Activated CD4-positive, alpha-beta T cell treated with anti-CD3 and anti-CD28 coated beads, Interleukin-2, amount 10 ng/mL, durations not matched to agents 7 days and 5 days (primary cell): ENCODE data around the gene HBA2. TPM values are rescaled to one million over a fixed set of nuclear protein-coding genes. Genes with fewer than 3 reads are reported as not detected.

Source experiments
- CTCF ChIA-PET: fragments of 350-600 bp; sonication (Branson Sonifier 250); formaldehyde crosslinking; loops from one replicate; lab custom pipeline; 2021; ENCODE audit warnings: antibody characterized with exemption; lab: Charles Lee
- POLR2A ChIA-PET: fragments of 350-600 bp; sonication (Branson Sonifier 250); formaldehyde crosslinking; loops from one replicate; lab custom pipeline; 2021; ENCODE audit warnings: antibody characterized with exemption; lab: Charles Lee
- DNase-seq: peaks from one replicate; pipeline ENCODE4 v3.0.0-alpha.2; 2020
- H3K27ac Mint-ChIP-seq: one replicate; pipeline ENCODE4 v1.8.0; 2021; ENCODE audit warnings: mild to moderate bottlenecking, moderate library complexity, mixed read lengths
- H3K27me3 Mint-ChIP-seq: one replicate; pipeline ENCODE4 v1.8.0; 2021; ENCODE audit warnings: mixed read lengths
- H3K36me3 Mint-ChIP-seq: one replicate; pipeline ENCODE4 v1.8.0; 2021; ENCODE audit warnings: low read depth, mixed read lengths
- H3K4me1 Mint-ChIP-seq: one replicate; pipeline ENCODE4 v1.8.0; 2021; ENCODE audit warnings: mixed read lengths
- H3K4me3 Mint-ChIP-seq: one replicate; pipeline ENCODE4 v1.8.0; 2021; ENCODE audit warnings: mild to moderate bottlenecking, moderate library complexity, mixed read lengths
- H3K9me3 Mint-ChIP-seq: one replicate; pipeline ENCODE4 v1.8.0; 2021; ENCODE audit warnings: mixed read lengths
- total RNA-seq, 2 experiments: library from RNA; stranded (reverse); gene quantifications; one replicate each; pipeline ENCODE4 v1.2.3, GENCODE V29; 2021

HBA2 gene
- total RNA-seq, 2 experiments from 2014 or later, result 0.40 TPM; not detected in 1

- Mint-ChIP-seq H3K27me3 (peaks cover 31% of the 10 kb centered on the region), H3K9me3 (no peaks in the 10 kb centered on the region), H3K27ac (no peak within 1 kb of the TSS), H3K4me3 (no peak within 1 kb of the TSS), H3K36me3 (peaks cover 1% of the 10 kb centered on the region), H3K4me1 (peaks cover 10% of the 10 kb centered on the region)
- DNase-seq, result no peak
- ChIA-PET POLR2A (no interaction called here), CTCF (interaction anchor here (1.0 to 2.4 kb wide), 2 partner anchors 9 to 12 kb away, joined by 3 to 7 read pairs; no protein-coding TSS in a partner anchor)
Measured at GRCh38 chr16:180101-180675, 7.5 kb downstream of the HBA2 start, which contains the start of gene HBQ1. TSS of gene HBQ1 (plus strand) at chr16:180459. CDS start at chr16:180487, 28 bp downstream.

GRCh38 chr16:180681-181564 is 8.2 kb downstream of the HBA2 start:
- H3K9me3 Mint-ChIP-seq, result no peaks in the 10 kb centered on the region
- POLR2A ChIA-PET, result no interaction called here
- peaks cover 2% of the 10 kb centered on the region for H3K36me3 Mint-ChIP-seq

GRCh38 chr16:181565-182021 is 8.9 kb downstream of the HBA2 start:
- Mint-ChIP-seq H3K36me3 (peaks cover 2% of the 10 kb centered on the region), H3K4me1 (peaks cover 5% of the 10 kb centered on the region), H3K27me3 (peaks cover 26% of the 10 kb centered on the region), H3K4me3 (no peak overlapping the region), H3K27ac (no peak overlapping the region), H3K9me3 (no peaks in the 10 kb centered on the region)
- CTCF ChIA-PET, result interaction anchor here (0.7 to 1.9 kb wide), 6 partner anchors 10 to 116 kb away, joined by 3 to 9 read pairs (median 5); partner anchors contain the start of gene RHBDF1
- DNase-seq, result no peak
- POLR2A ChIA-PET, result no interaction called here

More at GRCh38 chr16:180681-181564, 8.2 kb downstream of the HBA2 start:
- peak; percentile 86 for DNase-seq
- peaks cover 26% of the 10 kb centered on the region for H3K27me3 Mint-ChIP-seq
- no peak overlapping the region for H3K27ac Mint-ChIP-seq
- CTCF ChIA-PET, result interaction anchor here (0.7 to 2.4 kb wide), 8 partner anchors 10 to 116 kb away, joined by 3 to 9 read pairs (median 5); partner anchors contain the start of gene RHBDF1
- H3K4me1 Mint-ChIP-seq, result peaks cover 5% of the 10 kb centered on the region
- H3K4me3 Mint-ChIP-seq, result no peak overlapping the region

GRCh38 chr16:183005-183404 is 10.3 kb downstream of the HBA2 start:
- H3K36me3 Mint-ChIP-seq, result peaks cover 2% of the 10 kb centered on the region
- DNase-seq, result no peak
- H3K27ac Mint-ChIP-seq, result no peak overlapping the region
- H3K4me3 Mint-ChIP-seq, result no peak overlapping the region
- peaks cover 17% of the 10 kb centered on the region for H3K27me3 Mint-ChIP-seq
- POLR2A ChIA-PET, result no interaction called here
- H3K4me1 Mint-ChIP-seq, result peaks cover 5% of the 10 kb centered on the region
- CTCF ChIA-PET, result interaction anchor here (0.6 to 1.9 kb wide), 2 partner anchors 76 to 86 kb away, joined by 3 to 7 read pairs; no protein-coding TSS in a partner anchor
- H3K9me3 Mint-ChIP-seq, result no peaks in the 10 kb centered on the region

GRCh38 chr16:185213-185612 is 12.5 kb downstream of the HBA2 start:
- POLR2A ChIA-PET, result no interaction called here
- CTCF ChIA-PET, result no interaction called here
- Mint-ChIP-seq H3K4me3 (no peak overlapping the region), H3K9me3 (no peaks in the 10 kb centered on the region), H3K4me1 (peaks cover 9% of the 10 kb centered on the region), H3K36me3 (peaks cover 17% of the 10 kb centered on the region), H3K27me3 (no peaks in the 10 kb centered on the region), H3K27ac (no peak overlapping the region)
- no peak for DNase-seq

- peak overlapping the region; percentile 36 for H3K27ac Mint-ChIP-seq
- no peaks in the 10 kb centered on the region for H3K9me3 Mint-ChIP-seq
- ChIA-PET POLR2A (no interaction called here), CTCF (no interaction called here)
- no peak for DNase-seq
- H3K4me1 Mint-ChIP-seq, result peaks cover 9% of the 10 kb centered on the region
- peaks cover 19% of the 10 kb centered on the region for H3K36me3 Mint-ChIP-seq
- H3K4me3 Mint-ChIP-seq, result no peak overlapping the region
- H3K27me3 Mint-ChIP-seq, result no peaks in the 10 kb centered on the region
Measured at GRCh38 chr16:185691-186090, 13.0 kb downstream of the HBA2 start.

- Mint-ChIP-seq H3K27me3 (no peaks in the 10 kb centered on the region), H3K27ac (no peak overlapping the region), H3K4me3 (no peak overlapping the region), H3K9me3 (no peaks in the 10 kb centered on the region), H3K4me1 (peaks cover 5% of the 10 kb centered on the region), H3K36me3 (peaks cover 27% of the 10 kb centered on the region)
- ChIA-PET POLR2A (no interaction called here), CTCF (no interaction called here)
- DNase-seq, result no peak
Measured at GRCh38 chr16:187330-187729, 14.7 kb downstream of the HBA2 start.

GRCh38 chr16:188674-189073 is 16.0 kb downstream of the HBA2 start:
- Mint-ChIP-seq H3K9me3 (no peaks in the 10 kb centered on the region), H3K36me3 (peaks cover 30% of the 10 kb centered on the region), H3K4me3 (no peak overlapping the region), H3K27ac (no peak overlapping the region), H3K27me3 (no peaks in the 10 kb centered on the region), H3K4me1 (peaks cover 5% of the 10 kb centered on the region)
- ChIA-PET POLR2A (no interaction called here), CTCF (interaction anchor here (0.7 to 1.1 kb wide), 2 partner anchors 24 to 1409 kb away, joined by 3 read pairs; no protein-coding TSS in a partner anchor)
- peak; percentile 57 for DNase-seq

- no peak for DNase-seq
- CTCF ChIA-PET, result interaction anchor here (1.1 kb wide), 1 partner anchor 23 kb away, joined by 3 read pairs; no protein-coding TSS in a partner anchor
- H3K4me3 Mint-ChIP-seq, result no peak overlapping the region
- POLR2A ChIA-PET, result no interaction called here
- peaks cover 30% of the 10 kb centered on the region for H3K36me3 Mint-ChIP-seq
- no peaks in the 10 kb centered on the region for H3K9me3 Mint-ChIP-seq
- H3K27me3 Mint-ChIP-seq, result no peaks in the 10 kb centered on the region
- no peak overlapping the region for H3K27ac Mint-ChIP-seq
- H3K4me1 Mint-ChIP-seq, result peaks cover 5% of the 10 kb centered on the region
Measured at GRCh38 chr16:189604-190186, 17.0 kb downstream of the HBA2 start.

GRCh38 chr16:191831-192230 is 19.2 kb downstream of the HBA2 start:
- ChIA-PET POLR2A (no interaction called here), CTCF (no interaction called here)
- H3K4me3 Mint-ChIP-seq, result no peak overlapping the region
- H3K4me1 Mint-ChIP-seq, result peaks cover 5% of the 10 kb centered on the region
- no peak overlapping the region for H3K27ac Mint-ChIP-seq
- peaks cover 32% of the 10 kb centered on the region for H3K36me3 Mint-ChIP-seq
- H3K9me3 Mint-ChIP-seq, result no peaks in the 10 kb centered on the region
- no peaks in the 10 kb centered on the region for H3K27me3 Mint-ChIP-seq
- no peak for DNase-seq

- Mint-ChIP-seq H3K27ac (no peak overlapping the region), H3K4me3 (no peak overlapping the region), H3K36me3 (peaks cover 36% of the 10 kb centered on the region), H3K27me3 (no peaks in the 10 kb centered on the region), H3K9me3 (no peaks in the 10 kb centered on the region), H3K4me1 (peaks cover 5% of the 10 kb centered on the region)
- no peak for DNase-seq
- POLR2A ChIA-PET, result no interaction called here
- CTCF ChIA-PET, result interaction anchor here (0.6 to 1.3 kb wide), 2 partner anchors 96 to 127 kb away, joined by 3 to 4 read pairs; no protein-coding TSS in a partner anchor
Measured at GRCh38 chr16:192686-193085, 20.0 kb downstream of the HBA2 start.

GRCh38 chr16:193441-193840 is 20.8 kb downstream of the HBA2 start:
- no peak overlapping the region for H3K27ac Mint-ChIP-seq
- DNase-seq, result no peak
- H3K4me3 Mint-ChIP-seq, result no peak overlapping the region
- no peaks in the 10 kb centered on the region for H3K27me3 Mint-ChIP-seq
- H3K36me3 Mint-ChIP-seq, result peaks cover 37% of the 10 kb centered on the region
- peaks cover 5% of the 10 kb centered on the region for H3K4me1 Mint-ChIP-seq
- no peaks in the 10 kb centered on the region for H3K9me3 Mint-ChIP-seq
- ChIA-PET POLR2A (no interaction called here), CTCF (interaction anchor here (1.3 kb wide), 1 partner anchor 96 kb away, joined by 4 read pairs; no protein-coding TSS in a partner anchor)
